Measurements from ENCODE around the gene RHBDF2. TPM values are rescaled to one million over a fixed set of nuclear protein-coding genes. Genes with fewer than 3 reads are reported as not detected.
A peak's percentile ranks its signal among the peaks of the same experiment; 100 is the strongest.

RHBDF2 gene
- total RNA-seq, 1 experiment from 2014 or later, result 33.4 TPM

DNA sequence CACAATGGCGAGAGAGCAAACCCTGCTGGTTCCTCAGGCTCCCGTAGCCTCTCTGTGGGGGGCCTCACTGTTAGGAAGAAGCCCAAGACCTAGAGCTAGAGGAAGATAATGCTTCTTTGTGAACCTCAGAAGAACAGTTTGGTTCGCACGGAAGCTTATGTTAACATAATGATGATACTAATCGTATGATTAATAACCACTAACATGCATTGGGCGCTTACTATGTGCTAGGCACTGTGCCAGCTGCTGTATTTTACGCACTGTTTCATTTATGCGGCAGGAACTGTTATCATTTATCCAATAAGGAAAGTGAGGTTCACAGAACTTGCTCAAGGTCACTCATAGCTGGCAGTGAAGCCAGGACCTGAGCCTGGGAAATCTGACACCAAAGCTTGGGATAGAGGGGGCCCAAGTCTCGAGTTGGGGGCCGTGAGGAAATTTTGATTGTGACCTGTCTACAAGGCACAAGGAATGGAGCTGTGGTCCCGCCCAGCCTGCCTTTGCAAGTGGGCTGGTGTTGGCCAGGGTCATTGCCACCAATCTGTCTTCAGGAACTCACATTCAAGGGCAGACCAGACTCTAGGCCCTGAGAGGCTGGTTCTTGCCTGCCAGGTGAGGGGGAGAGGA, 45.4 kb upstream of the RHBDF2 start:
- no peaks in the 10 kb centered on the region for H3K9me3 Mint-ChIP-seq (ENCODE audit: unreplicated experiment)
- POLR2A ChIA-PET, result interaction anchor here (0.7 to 5.0 kb wide), 14 partner anchors 12 to 1397 kb away, joined by 3 to 68 read pairs (median 4); no protein-coding TSS in a partner anchor
- BruUV-seq (replicated peaks), result no TSS peak

DNA sequence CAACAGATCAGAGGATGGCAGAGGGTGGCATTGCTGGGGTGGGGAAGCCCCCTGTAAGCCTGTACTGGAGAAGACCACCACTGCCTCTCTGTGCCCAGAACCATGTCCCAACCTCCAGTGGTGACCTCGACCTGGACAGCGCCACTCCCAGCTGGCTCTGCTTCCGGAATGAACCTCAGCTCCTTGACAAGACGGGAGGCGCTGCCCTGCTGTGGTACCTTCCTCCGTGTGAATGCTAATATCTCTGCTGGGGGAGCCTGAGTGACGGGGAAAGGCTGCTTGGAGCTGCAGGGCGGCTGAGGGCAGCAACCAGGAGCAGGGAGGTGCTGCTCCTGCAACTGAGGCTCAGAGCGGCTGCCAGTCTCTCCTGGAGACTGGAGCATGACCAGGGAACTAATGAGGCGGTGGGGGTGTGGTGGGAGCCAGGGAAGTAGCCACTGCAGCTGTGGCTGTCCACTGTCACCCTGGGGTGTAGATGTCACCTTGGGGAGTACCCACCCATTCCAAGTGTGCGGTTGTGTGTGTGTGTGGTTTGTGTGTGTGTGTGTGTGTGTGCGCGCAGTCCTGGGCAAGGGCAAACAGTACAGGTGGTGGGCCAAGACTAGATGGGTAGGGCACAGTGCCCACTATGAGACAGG, 44.8 kb upstream of the RHBDF2 start:
- TF ChIP-seq, protein P1, sequence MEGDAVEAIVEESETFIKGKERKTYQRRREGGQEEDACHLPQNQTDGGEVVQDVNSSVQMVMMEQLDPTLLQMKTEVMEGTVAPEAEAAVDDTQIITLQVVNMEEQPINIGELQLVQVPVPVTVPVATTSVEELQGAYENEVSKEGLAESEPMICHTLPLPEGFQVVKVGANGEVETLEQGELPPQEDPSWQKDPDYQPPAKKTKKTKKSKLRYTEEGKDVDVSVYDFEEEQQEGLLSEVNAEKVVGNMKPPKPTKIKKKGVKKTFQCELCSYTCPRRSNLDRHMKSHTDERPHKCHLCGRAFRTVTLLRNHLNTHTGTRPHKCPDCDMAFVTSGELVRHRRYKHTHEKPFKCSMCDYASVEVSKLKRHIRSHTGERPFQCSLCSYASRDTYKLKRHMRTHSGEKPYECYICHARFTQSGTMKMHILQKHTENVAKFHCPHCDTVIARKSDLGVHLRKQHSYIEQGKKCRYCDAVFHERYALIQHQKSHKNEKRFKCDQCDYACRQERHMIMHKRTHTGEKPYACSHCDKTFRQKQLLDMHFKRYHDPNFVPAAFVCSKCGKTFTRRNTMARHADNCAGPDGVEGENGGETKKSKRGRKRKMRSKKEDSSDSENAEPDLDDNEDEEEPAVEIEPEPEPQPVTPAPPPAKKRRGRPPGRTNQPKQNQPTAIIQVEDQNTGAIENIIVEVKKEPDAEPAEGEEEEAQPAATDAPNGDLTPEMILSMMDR (IDR thresholded peaks at IDR 0.05; ENCODE audit: unreplicated experiment), result no peak
- peaks cover 8% of the 10 kb centered on the region for H3K4me1 Mint-ChIP-seq (ENCODE audit: insufficient read depth, unreplicated experiment)
- CTCF ChIA-PET, result interaction anchor here (0.6 to 3.9 kb wide), 16 partner anchors 12 to 836 kb away, joined by 3 to 41 read pairs (median 4); no protein-coding TSS in a partner anchor
- no peak for DNase-seq (ENCODE audit: unreplicated experiment)
- no peaks in the 10 kb centered on the region for H3K9me3 Mint-ChIP-seq (ENCODE audit: unreplicated experiment)
- no peak overlapping the region for H3K4me3 Mint-ChIP-seq (ENCODE audit: unreplicated experiment)
- POLR2A ChIA-PET, result interaction anchor here (0.7 to 5.0 kb wide), 14 partner anchors 12 to 1397 kb away, joined by 3 to 68 read pairs (median 4); no protein-coding TSS in a partner anchor
- peaks cover 12% of the 10 kb centered on the region for H3K27me3 Mint-ChIP-seq (ENCODE audit: insufficient read depth, unreplicated experiment)
- no TSS peak for BruUV-seq (replicated peaks)
- H3K36me3 Mint-ChIP-seq (ENCODE audit: insufficient read depth, unreplicated experiment), result no peaks in the 10 kb centered on the region
- intact Hi-C loops (cut with micrococcal nuclease), result no loop called here
- H3K27ac Mint-ChIP-seq (ENCODE audit: low read depth, unreplicated experiment), result no peak overlapping the region

More for the DNA sequence above, 45.4 kb upstream of the RHBDF2 start:
- peaks cover 10% of the 10 kb centered on the region for H3K4me1 Mint-ChIP-seq (ENCODE audit: insufficient read depth, unreplicated experiment)
- H3K27me3 Mint-ChIP-seq (ENCODE audit: insufficient read depth, unreplicated experiment), result peaks cover 12% of the 10 kb centered on the region
- CTCF ChIA-PET, result interaction anchor here (0.6 to 3.9 kb wide), 16 partner anchors 9 to 836 kb away, joined by 3 to 41 read pairs (median 4); no protein-coding TSS in a partner anchor
- H3K27ac Mint-ChIP-seq (ENCODE audit: low read depth, unreplicated experiment), result no peak overlapping the region
- intact Hi-C loops (cut with micrococcal nuclease), result loop anchor here (1.0 kb wide), 1 partner anchor 23 kb away; no protein-coding TSS in a partner anchor
- H3K36me3 Mint-ChIP-seq (ENCODE audit: insufficient read depth, unreplicated experiment), result no peaks in the 10 kb centered on the region
- TF ChIP-seq, protein P1 (IDR thresholded peaks at IDR 0.05; ENCODE audit: unreplicated experiment), result no peak
- DNase-seq (ENCODE audit: unreplicated experiment), result peak; percentile 77
- no peak overlapping the region for H3K4me3 Mint-ChIP-seq (ENCODE audit: unreplicated experiment)

- Mint-ChIP-seq H3K36me3 (ENCODE audit: insufficient read depth, unreplicated experiment) (no peaks in the 10 kb centered on the region), H3K27me3 (ENCODE audit: insufficient read depth, unreplicated experiment) (peaks cover 12% of the 10 kb centered on the region), H3K4me3 (ENCODE audit: unreplicated experiment) (no peak overlapping the region), H3K4me1 (ENCODE audit: insufficient read depth, unreplicated experiment) (no peaks in the 10 kb centered on the region), H3K27ac (ENCODE audit: low read depth, unreplicated experiment) (no peak overlapping the region), H3K9me3 (ENCODE audit: unreplicated experiment) (no peaks in the 10 kb centered on the region)
- intact Hi-C loops (cut with micrococcal nuclease), result no loop called here
- TF ChIP-seq, protein P1 (IDR thresholded peaks at IDR 0.05; ENCODE audit: unreplicated experiment), result no peak
- POLR2A ChIA-PET, result interaction anchor here (0.6 to 5.0 kb wide), 5 partner anchors 14 to 190 kb away, joined by 3 to 68 read pairs (median 3); no protein-coding TSS in a partner anchor
- no peak for DNase-seq (ENCODE audit: unreplicated experiment)
- CTCF ChIA-PET, result interaction anchor here (0.5 to 3.9 kb wide), 7 partner anchors 13 to 147 kb away, joined by 3 to 41 read pairs (median 5); no protein-coding TSS in a partner anchor
- no TSS peak for BruUV-seq (replicated peaks)
These were observed 43.5 kb upstream of the RHBDF2 start for GRCh38 chr17:76544546-76545365.
